Measurements from ENCODE around the gene PLXDC1.

PLXDC1 gene

GRCh38 chr17:39096508-39097149 is 54.8 kb downstream of the PLXDC1 start:
- DNase-seq (ENCODE audit: low read depth): peak; percentile 15

DNA sequence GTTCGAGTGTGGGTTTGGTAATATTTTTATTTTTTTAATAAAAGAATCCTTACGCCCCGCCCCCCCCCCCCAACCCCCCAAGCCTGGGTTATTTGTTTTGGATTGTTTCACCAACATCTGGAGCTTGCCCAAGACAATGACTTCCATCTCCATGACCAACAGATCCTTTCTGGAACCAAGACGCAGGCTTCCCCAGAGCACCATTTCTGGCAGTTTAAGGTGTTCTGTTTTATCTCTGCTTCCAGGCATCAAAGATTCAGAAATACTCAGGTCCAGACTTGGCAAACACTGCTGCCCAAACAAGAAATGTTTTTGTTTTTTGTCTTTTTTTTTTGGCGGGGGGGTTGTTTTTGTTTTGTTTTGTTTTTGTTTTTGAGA is 56.1 kb downstream of the PLXDC1 start:
- DNase-seq (ENCODE audit: low read depth): no peak

DNA sequence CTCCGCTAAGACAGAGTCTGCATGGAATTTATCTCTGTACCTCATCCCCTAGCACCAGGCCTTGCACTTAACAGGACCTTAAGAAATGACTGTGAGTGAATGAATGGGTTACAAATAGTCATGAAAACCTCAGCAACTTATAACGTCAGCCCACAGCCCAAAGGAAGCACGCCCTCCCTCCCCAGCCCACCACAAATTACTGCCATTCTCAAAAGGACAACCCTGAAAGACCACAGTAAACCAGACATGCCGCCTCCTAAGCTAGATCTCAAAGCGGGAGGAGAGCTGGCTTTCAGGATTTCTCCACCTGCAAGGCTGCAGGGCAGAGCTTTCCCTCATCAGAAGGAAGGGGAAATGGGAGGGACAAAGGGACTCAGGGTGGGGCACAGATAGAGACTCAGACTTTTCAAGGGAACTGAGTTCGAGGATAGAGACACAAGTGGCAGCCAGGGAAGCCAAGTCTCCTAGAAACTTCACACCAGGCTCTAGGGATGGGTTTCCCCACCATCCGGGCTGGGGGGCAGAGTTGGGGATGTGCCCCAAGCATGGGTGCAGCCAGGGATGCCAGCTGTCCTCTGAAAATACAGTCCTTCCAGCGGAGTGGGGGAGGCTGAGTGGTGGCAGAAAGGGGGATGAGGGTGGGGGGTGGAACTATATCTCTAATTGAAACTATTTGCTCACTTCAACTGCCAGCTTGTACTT is 56.7 kb downstream of the PLXDC1 start:
- no peak for DNase-seq (ENCODE audit: low read depth)

DNA sequence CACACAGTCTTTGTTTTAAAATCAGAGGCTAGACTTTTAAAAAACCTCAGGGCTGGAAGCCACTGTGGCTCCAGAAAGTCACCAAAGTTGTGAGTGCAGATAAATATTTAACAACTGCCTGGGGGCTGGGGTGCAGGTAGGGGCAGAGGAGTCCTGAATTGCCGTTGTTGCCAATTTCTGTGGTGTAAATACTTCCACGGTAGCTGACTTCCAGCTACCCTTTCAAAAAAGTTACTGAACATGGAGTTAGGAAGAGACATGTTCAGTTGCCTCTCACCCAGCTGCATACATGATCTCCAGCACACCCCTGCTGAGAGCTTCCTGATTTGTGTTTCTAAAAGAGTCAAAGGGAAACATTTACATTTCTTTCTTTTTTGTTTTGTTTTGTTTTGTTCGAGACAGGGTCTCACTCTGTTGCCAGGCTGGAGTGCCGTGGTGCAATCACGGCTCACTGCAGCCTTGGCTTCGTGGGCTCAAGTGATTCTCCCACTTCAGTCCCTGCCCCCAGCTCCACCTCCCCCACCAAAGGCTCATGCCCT is 58.7 kb downstream of the PLXDC1 start:
- no peak for DNase-seq (ENCODE audit: low read depth)

GRCh38 chr17:39090908-39091665 is 60.4 kb downstream of the PLXDC1 start:
- DNase-seq (ENCODE audit: low read depth): no peak

- no peak for DNase-seq (ENCODE audit: low read depth)
These were observed 61.0 kb downstream of the PLXDC1 start for GRCh38 chr17:39090400-39090799.

- DNase-seq (ENCODE audit: low read depth): no peak
These were observed 66.9 kb downstream of the PLXDC1 start for GRCh38 chr17:39084558-39084957.

DNA sequence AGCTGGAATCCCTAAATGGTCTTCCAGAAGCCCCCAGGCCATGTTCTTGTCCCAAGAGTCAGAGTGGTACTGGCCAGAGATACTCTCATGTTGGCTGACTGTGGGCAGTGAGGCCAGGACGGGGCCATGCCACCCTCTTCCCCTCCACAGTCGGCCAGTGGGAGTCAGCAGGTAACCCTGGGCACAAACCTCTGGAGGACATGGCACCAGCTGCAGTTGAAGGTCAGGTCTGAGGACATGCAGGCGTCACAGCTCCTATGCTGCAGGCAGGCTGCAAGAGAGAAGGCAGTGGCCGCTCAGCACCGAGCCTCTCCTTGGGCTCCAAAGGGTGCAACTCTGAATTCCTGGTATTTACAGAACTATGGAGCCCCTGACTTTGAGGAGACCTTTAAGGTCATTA is 68.2 kb downstream of the PLXDC1 start:
- no peak for DNase-seq (ENCODE audit: low read depth)

- DNase-seq (ENCODE audit: low read depth): no peak
These were observed 69.0 kb downstream of the PLXDC1 start for GRCh38 chr17:39082482-39082881.

DNA sequence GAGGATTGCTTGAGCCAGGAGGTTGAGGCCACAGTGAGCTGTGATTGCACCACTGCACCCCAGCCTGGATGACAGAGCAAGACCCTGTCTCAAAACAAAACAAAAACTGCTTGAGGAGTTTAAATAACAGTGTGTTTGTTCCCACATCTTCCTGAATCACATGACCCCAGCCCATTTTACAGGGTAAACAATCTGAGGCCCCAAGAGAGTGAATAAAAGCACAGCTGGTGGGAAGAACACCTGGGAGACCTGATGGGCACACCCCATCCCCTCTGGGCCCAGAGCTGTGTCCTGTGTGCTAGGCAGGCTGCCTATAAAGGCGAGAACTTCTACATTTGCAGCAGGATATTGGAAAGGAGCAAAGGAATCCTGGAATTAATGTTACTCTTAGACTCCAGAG is 69.6 kb downstream of the PLXDC1 start:
- DNase-seq (ENCODE audit: low read depth): no peak

DNA sequence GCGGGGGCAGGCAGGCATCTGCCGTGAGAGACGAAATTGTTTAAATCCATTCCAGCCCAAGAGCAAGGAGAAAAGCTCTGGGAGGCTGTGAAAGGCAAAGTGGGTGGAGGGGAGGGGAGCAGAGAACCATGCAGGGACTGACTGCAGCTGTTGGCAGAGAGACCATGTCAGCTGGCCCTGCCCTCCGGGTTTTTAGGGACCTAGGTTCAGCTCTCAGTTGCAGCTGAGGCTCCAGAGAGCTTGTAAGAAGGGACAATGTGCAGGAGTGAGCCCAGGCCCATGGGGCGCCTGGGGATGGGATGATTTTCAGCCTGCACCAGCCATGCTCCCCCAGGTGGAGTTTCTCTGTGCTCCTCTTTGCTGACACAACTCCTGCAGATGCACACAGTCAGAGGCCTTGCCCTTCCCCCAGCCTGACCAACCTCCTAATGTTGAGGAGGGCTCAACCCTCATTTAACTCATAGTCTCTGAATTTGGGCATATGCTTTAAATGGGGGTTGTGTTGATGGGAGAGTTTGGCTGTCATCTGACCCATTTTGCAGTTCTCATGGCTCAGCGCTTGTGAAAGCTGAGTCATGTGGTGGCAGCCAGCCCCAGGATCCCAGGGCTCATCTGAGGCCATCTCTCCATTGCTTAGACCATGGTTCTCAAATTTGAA is 70.9 kb downstream of the PLXDC1 start:
- DNase-seq (ENCODE audit: low read depth): no peak

DNA sequence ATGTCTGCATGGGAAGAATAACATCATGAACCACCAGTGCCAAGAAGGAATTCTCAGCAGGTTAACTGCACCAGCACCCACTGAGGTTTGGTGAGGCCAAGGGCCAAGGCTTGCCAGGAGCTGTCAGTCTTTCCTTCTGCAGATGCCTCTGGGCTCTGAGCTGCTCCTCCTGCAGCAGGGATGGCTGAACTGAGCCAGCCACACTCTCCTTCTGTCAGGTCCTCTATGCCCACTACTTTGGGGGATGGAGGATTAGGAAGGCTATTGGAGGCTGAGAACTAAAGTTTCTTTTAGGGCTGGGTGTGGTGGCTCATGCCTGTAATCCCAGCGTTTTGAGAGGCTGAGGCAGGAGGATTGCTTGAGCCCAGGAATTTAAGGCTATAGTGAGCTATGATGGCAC is 71.6 kb downstream of the PLXDC1 start:
- DNase-seq (ENCODE audit: low read depth): no peak

DNA sequence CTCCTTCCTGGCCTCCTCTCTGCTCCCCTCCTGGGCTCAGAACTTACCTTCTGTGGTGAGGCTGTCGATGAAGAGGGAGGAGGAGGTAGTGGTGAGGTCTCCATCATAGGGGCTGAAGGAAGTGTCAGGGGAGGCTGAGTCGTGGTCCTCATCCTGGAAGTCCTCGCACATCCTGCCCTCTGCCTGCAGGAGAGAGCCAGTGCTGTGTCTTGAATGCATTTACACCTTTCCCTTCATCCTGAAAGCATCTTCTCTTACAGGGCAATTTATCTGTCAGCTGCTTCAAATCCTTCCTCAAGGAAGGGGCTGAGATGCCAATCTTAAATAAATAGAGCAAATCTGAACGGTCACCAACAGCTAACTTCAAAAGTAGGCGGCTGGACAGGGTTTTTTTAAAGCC is 73.6 kb downstream of the PLXDC1 start:
- no peak for DNase-seq (ENCODE audit: low read depth)

- no peak for DNase-seq (ENCODE audit: low read depth)
These were observed 74.2 kb downstream of the PLXDC1 start for GRCh38 chr17:39077252-39077651.

DNA sequence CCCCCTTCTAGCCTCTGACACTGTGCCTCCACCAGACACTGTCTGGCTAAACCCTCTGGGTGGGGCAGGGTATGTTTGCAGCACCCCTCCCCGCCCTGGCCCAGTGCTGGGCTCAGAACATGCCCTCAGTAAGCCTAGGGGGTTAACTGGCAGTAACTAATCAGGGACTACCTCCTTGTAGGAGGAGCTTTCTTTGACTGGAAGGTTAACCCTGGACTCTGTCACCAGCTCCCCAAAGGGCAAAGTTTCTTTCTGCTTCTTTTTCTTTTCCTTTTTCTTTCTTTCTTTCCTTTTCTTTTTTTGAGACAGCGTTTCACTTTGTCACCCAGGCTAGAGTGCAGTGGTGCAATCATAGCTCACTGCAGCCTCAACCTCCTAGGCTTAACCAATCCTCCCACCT is 76.8 kb downstream of the PLXDC1 start:
- DNase-seq (ENCODE audit: low read depth): no peak

DNA sequence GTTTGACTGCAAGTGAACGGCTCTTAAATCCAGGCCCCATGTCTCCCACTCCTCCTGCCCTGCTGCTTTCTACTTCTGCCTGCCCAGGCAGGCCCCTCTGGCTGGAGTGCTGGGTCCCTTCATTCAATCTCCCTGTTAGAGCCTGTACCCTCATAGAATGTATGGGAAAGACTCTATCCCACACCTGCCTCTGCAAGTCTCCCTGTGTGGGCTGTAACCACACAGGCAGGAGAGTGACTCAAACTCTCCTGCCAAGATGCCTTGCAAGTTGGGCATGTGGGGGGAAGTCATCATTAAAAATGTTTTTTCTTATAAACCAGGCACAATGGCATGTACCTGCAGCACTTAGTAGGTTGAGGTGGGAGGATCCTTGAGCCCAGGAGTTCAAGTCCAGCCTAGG is 77.5 kb downstream of the PLXDC1 start:
- no peak for DNase-seq (ENCODE audit: low read depth)

DNA sequence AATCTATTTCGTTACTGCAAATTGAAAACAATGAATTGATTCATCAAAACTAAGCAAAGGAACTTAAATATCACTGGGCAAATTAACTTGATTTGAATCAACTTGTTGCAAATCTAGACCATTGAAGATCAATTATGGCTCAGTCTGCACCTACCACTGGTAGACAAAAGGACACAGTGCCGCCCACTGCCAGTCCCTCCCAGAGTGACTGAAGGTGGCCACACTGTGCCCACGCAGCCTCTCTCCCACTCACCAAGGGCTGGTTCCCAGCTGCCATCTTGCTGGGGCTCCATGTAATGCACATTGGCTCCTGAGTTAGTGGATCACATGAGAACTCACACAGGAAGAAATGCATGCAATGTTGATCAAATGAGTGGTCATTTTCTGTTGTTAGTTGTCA is 78.1 kb downstream of the PLXDC1 start:
- DNase-seq (ENCODE audit: low read depth): no peak

DNA sequence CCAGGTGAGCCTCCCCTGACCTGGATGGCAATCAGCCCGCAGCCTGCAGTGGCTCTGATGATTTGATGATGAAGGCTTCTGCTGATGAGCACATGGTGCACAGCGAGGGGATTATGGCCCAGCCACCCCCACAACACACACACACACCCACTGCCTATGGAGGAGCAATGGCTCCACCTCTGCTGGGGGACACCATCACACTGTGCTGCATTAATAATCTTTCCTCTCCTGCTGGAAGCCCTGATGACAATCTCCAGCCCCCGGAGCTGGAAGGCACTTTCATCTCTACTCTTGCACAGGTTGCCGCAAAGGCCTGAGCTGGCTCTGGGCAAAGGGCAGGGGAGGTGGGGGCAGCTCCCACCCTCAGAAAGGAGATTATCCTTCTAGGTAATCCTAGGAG is 79.9 kb downstream of the PLXDC1 start:
- DNase-seq (ENCODE audit: low read depth): no peak

DNA sequence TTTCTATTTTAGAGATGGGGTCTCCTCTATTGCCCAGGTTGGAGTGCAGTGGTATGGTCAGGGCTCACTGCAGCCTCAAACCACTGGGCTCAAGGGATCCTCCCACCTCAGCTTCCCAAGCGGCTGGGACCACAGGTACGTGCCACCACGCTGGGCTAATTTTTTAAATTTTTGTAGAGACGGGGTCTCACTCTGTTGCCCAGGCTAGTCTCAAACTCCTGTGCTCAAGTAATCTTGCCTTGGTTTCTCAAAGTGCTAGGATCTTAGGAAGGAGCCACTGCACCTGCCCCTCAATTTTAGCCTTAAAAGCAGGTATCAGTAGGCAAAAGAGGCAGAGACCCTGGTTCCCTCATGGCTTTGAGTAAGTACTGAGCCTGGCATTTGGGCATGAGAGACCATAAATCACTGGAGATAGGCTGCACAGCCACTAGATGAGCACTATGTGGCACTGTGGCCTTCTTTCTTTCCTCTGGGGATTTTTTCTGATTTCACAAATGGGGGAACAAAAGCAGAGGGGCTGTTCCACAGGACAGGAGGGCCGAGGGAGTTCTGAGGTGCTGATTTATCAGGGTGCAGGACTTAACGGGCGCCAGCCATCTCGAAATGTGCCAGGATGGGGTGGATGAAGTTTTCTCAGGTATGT is 82.2 kb downstream of the PLXDC1 start:
- DNase-seq (ENCODE audit: low read depth): no peak

- DNase-seq (ENCODE audit: low read depth): no peak
These were observed 86.6 kb downstream of the PLXDC1 start for GRCh38 chr17:39064819-39065218.

DNA sequence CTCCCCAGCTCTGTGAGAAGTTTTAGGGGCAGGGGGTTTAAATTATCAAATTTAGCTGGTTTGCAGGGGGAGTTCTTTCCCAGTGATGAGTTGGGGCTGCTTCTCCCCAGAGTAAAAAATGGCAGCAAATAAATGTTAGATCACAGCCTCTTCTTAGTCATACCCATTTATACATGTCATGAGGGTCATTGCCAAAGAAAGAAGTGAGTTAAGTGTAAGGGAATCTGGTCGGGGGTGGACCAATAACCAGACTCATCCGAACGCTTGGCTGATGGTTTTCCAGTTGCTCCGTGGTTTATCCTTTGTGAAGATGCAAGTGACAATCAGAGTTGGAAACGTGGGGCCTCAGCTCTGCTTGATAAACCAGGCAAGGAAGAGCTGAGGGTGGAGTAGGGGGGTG is 87.1 kb downstream of the PLXDC1 start:
- no peak for DNase-seq (ENCODE audit: low read depth)

- no peak for DNase-seq (ENCODE audit: low read depth)
These were observed 87.8 kb downstream of the PLXDC1 start for GRCh38 chr17:39063681-39064069.
